K562 (cell line): Measurements from ENCODE around the gene FBXW7.

Experiments
- GABPB1 ChIP-seq: sonication (generic); formaldehyde crosslinking; IDR thresholded peaks from 2 replicates; pipeline ENCODE4 v1.8.0; 2022; ENCODE audit warnings: mild to moderate bottlenecking, missing genetic modification reagents
- IRF2 ChIP-seq: sonication (generic); formaldehyde crosslinking; IDR thresholded peaks from 2 replicates; pipeline ENCODE4 v1.8.1; 2022; ENCODE audit warnings: mild to moderate bottlenecking, missing genetic modification reagents
- TSC22D4 ChIP-seq: fragments of 450-650 bp; IDR thresholded peaks from 2 replicates; pipeline ENCODE4 v1.6.1; 2016; ENCODE audit warnings: missing genetic modification characterization, missing biosample characterization, control low read depth
- ZC3H11A ChIP-seq: IDR thresholded peaks from 2 replicates; pipeline ENCODE4 v1.6.1; 2012; ENCODE audit warnings: low read depth, low read length, improper control_type of control experiment

DNA sequence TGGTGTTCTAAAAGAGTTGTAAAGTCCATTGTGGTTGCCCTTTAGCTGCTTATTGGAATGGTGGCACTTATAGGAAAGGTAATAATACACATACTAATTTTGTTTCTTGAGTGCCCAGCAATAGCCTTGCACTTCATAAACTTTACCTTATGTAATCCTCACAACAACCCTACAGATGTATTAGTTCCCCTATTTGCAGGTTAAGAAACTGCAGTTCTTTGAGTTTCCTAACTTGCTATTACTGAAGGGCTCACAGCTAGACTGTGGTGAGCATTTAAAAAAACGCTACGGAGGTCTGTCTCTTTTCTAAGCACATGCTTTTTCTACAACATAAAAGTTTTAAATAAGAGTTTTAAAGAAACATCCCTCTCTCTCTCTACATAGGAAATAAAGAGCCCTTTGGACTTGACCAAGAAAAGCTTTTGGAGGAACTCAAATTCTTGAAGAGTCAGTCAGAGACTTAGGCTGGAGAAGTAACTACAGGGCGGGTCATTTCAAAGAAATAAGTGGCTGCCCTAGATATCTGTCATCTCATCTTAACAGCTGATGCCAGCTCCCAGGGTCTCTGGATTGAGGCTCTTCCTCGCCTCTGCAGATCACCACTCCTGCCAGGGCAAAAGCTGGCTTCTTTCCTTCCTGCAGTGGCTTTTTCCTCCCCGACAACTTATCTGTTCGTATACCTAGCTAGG is 42.0 kb upstream of the FBXW7 start:
- no peak for TF ChIP-seq TSC22D4
- no peak for TF ChIP-seq IRF2 (CRISPR knock-in tag)
- no peak for TF ChIP-seq GABPB1
- no peak for TF ChIP-seq ZC3H11A
